ENCODE measurements around the gene ZNF407.

Gene ZNF407

GRCh38 chr18:74570266-74570665 lies 27.4 kb upstream of the ZNF407 start:
- H3K4me1 Mint-ChIP-seq = peaks cover 6% of the 10 kb centered on the region
- H3K27ac Mint-ChIP-seq = no peak overlapping the region
- peaks cover 10% of the 10 kb centered on the region for H3K9me3 Mint-ChIP-seq
- peaks cover 23% of the 10 kb centered on the region for H3K27me3 Mint-ChIP-seq
- ATAC-seq (ENCODE audit: low read depth) = no peak
- DNase-seq (ENCODE audit: low spot score in 2 of 2) = no peak
- no peak overlapping the region for H3K4me3 Mint-ChIP-seq
- peaks cover 6% of the 10 kb centered on the region for H3K36me3 Mint-ChIP-seq

DNA sequence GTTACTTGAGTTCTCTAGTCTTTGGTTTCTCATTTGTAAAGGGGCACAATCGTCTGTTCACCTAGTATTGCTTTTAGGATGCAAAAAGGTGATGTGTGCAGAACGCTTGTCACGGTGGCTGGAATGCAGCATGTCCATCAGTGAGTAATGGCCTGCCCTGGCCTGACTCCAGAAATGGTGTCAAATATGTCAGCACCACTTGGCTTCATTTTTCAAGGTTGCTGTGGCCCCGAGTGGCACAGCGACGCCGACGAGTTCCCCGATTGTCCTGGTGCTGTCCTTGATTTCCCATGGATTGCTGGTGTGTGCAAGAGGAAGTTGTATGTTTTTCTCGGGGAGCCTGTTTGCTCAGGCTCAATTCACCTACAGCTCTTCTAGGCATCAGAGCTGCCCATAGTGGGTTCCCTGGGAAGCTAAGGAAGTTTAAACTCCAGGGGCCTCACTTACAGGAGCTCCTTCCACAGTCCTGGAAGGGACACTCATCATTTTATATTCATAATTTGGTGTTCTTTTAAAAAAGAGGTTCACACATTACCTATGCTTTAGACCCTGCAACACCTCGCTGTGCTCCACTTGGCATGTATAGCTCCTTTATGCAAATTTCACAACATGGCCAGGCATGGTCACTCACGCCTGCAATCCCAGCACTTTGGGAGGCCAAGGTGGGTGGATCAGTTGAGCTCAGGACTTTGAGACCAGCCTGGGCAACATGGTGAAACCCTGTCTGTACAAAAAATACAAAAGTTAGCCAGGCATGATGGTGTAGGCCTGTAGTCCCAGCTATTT lies 25.6 kb upstream of the ZNF407 start:
- peaks cover 23% of the 10 kb centered on the region for H3K27me3 Mint-ChIP-seq
- H3K4me3 Mint-ChIP-seq = no peak overlapping the region
- peaks cover 6% of the 10 kb centered on the region for H3K4me1 Mint-ChIP-seq
- no peak overlapping the region for H3K27ac Mint-ChIP-seq
- peaks cover 4% of the 10 kb centered on the region for H3K36me3 Mint-ChIP-seq
- peaks cover 9% of the 10 kb centered on the region for H3K9me3 Mint-ChIP-seq
- ATAC-seq (ENCODE audit: low read depth) = no peak
- DNase-seq (ENCODE audit: low spot score in 2 of 2) = no peak

GRCh38 chr18:74573053-74573452 lies 24.6 kb upstream of the ZNF407 start:
- H3K36me3 Mint-ChIP-seq = peaks cover 2% of the 10 kb centered on the region
- no peak for ATAC-seq (ENCODE audit: low read depth)
- H3K9me3 Mint-ChIP-seq = peaks cover 6% of the 10 kb centered on the region
- no peak overlapping the region for H3K27ac Mint-ChIP-seq
- peaks cover 5% of the 10 kb centered on the region for H3K4me1 Mint-ChIP-seq
- H3K27me3 Mint-ChIP-seq = peaks cover 23% of the 10 kb centered on the region
- DNase-seq (ENCODE audit: low spot score in 2 of 2) = no peak
- no peak overlapping the region for H3K4me3 Mint-ChIP-seq

DNA sequence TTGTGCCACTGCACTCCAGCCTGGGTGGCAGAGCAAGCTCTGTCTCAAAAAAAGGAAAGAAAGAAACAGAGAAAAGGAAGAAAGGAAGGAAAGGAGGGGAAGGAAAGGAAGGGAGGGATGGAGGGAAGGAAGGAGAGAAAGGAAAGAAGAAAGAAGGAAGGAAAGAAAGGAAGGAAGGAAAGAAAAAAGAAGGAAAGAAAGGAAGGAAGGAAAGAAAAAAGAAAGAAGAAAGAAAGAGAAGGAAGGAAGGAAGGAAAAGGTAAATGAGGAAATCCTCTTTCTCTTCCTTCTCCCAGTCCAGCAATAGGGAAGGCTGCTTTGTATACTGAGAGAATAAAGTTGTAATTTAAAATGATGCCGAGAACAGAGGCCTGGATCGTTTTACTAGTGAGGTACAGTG lies 22.8 kb upstream of the ZNF407 start:
- H3K4me3 Mint-ChIP-seq = no peak overlapping the region
- no peak for ATAC-seq (ENCODE audit: low read depth)
- DNase-seq (ENCODE audit: low spot score in 2 of 2) = no peak
- H3K9me3 Mint-ChIP-seq = peaks cover 4% of the 10 kb centered on the region
- peaks cover 2% of the 10 kb centered on the region for H3K36me3 Mint-ChIP-seq
- H3K27ac Mint-ChIP-seq = no peak overlapping the region
- H3K27me3 Mint-ChIP-seq = peaks cover 24% of the 10 kb centered on the region
- H3K4me1 Mint-ChIP-seq = peaks cover 3% of the 10 kb centered on the region

- peaks cover 3% of the 10 kb centered on the region for H3K9me3 Mint-ChIP-seq
- H3K27ac Mint-ChIP-seq = no peak overlapping the region
- DNase-seq (ENCODE audit: low spot score in 2 of 2) = no peak
These were observed 20.7 kb upstream of the ZNF407 start for GRCh38 chr18:74577019-74577418.

DNA sequence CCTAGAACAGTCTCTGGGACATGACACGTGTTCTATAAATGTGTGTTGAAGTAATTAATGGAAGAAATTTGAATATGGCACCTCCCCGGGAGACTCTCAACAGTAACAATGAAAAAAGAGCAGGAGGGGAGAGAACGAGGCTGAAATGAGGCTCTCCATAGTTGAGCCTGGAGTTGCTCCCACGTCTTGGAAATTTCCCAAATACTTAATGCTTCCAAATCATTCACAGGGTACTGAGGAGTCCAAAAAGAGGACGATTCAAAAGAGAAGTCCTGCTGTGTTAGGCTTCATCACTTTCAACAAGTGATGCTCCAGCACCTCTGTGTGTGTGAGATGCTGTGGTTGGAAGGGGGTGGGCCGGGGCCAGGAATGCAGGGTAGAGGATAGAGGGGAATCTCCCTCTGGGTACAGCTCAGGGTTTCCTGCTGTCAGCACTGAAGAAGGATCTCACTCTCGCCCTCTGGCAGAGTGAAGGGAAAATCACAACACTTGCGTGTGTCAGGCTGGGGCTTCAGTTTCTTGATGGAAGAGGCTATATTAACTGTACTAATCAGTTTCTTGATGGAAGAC lies 18.1 kb upstream of the ZNF407 start:
- DNase-seq (ENCODE audit: low spot score in 2 of 2) (no peak), ATAC-seq (ENCODE audit: low read depth) (no peak)
- H3K4me1 Mint-ChIP-seq = no peaks in the 10 kb centered on the region
- H3K27me3 Mint-ChIP-seq = peaks cover 30% of the 10 kb centered on the region
- no peak overlapping the region for H3K4me3 Mint-ChIP-seq
- no peak overlapping the region for H3K27ac Mint-ChIP-seq
- no peaks in the 10 kb centered on the region for H3K36me3 Mint-ChIP-seq
- H3K9me3 Mint-ChIP-seq = no peaks in the 10 kb centered on the region

More at GRCh38 chr18:74577019-74577418, 20.7 kb upstream of the ZNF407 start:
- H3K4me3 Mint-ChIP-seq = no peak overlapping the region
- peaks cover 3% of the 10 kb centered on the region for H3K4me1 Mint-ChIP-seq
- no peak for ATAC-seq (ENCODE audit: low read depth)
- peaks cover 25% of the 10 kb centered on the region for H3K27me3 Mint-ChIP-seq
- peaks cover 2% of the 10 kb centered on the region for H3K36me3 Mint-ChIP-seq

DNA sequence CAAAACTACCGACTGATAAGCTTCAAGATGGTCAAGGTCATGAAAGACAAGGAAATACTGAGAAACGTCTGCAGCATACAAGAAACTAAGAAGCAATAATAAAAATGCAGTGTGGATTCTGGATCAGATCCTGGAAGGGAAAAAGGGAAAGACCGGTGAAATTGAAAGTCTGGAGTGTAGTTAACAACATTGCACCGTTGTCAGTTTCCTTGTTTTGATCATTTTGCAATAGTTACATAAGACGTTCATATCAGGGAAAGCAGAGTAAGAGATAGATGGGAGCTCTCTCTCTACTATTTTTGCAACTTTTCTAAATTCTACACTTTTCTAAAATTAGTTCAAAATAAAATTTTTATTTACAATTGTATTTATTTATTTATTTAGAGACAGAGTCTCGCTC lies 15.0 kb upstream of the ZNF407 start:
- Mint-ChIP-seq H3K36me3 (no peaks in the 10 kb centered on the region), H3K27ac (no peak overlapping the region), H3K4me1 (no peaks in the 10 kb centered on the region), H3K9me3 (no peaks in the 10 kb centered on the region), H3K27me3 (peaks cover 32% of the 10 kb centered on the region), H3K4me3 (no peak overlapping the region)
- no peak for DNase-seq (ENCODE audit: low spot score in 2 of 2)
- ATAC-seq (ENCODE audit: low read depth) = no peak

GRCh38 chr18:74587441-74587840 lies 10.2 kb upstream of the ZNF407 start:
- Mint-ChIP-seq H3K4me3 (no peak overlapping the region), H3K36me3 (no peaks in the 10 kb centered on the region), H3K27me3 (peaks cover 12% of the 10 kb centered on the region), H3K9me3 (no peaks in the 10 kb centered on the region), H3K27ac (no peak overlapping the region), H3K4me1 (peaks cover 2% of the 10 kb centered on the region)
- no peak for ATAC-seq (ENCODE audit: low read depth)
- DNase-seq (ENCODE audit: low spot score in 2 of 2) = no peak

GRCh38 chr18:74589021-74589420 lies 8.6 kb upstream of the ZNF407 start:
- peaks cover 4% of the 10 kb centered on the region for H3K36me3 Mint-ChIP-seq
- peaks cover 6% of the 10 kb centered on the region for H3K27me3 Mint-ChIP-seq
- ATAC-seq (ENCODE audit: low read depth) (no peak), DNase-seq (ENCODE audit: low spot score in 2 of 2) (no peak)
- H3K9me3 Mint-ChIP-seq = no peaks in the 10 kb centered on the region
- H3K4me1 Mint-ChIP-seq = peaks cover 6% of the 10 kb centered on the region
- no peak overlapping the region for H3K27ac Mint-ChIP-seq
- no peak overlapping the region for H3K4me3 Mint-ChIP-seq

DNA sequence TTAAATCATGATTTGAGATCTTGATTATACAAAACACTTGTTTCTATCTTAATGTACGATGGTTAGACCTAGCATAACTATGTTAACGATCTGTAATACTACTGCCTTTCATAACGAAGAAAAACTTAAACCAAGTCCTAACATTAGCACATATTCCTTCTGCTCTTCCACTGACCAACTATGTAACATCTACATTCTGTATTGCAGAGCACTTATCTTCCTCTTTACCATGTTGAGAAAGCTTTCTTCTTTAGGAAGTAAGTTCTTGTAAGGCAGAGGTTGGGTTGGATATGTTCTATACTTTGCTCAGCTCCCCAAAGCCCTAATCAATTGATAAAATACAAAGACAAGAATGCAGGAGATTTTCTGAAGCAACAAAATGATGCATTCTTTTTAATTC lies 7.9 kb upstream of the ZNF407 start:
- H3K27me3 Mint-ChIP-seq = peaks cover 6% of the 10 kb centered on the region
- H3K27ac Mint-ChIP-seq = no peak overlapping the region
- peaks cover 5% of the 10 kb centered on the region for H3K36me3 Mint-ChIP-seq
- no peaks in the 10 kb centered on the region for H3K9me3 Mint-ChIP-seq
- peaks cover 9% of the 10 kb centered on the region for H3K4me1 Mint-ChIP-seq
- DNase-seq (ENCODE audit: low spot score in 2 of 2) (no peak), ATAC-seq (ENCODE audit: low read depth) (no peak)
- no peak overlapping the region for H3K4me3 Mint-ChIP-seq

- peaks cover 4% of the 10 kb centered on the region for H3K27me3 Mint-ChIP-seq
- peak overlapping the region; percentile 50 for H3K27ac Mint-ChIP-seq
- no peaks in the 10 kb centered on the region for H3K9me3 Mint-ChIP-seq
- DNase-seq (ENCODE audit: low spot score in 2 of 2) = no peak
- ATAC-seq (ENCODE audit: low read depth) = no peak
- H3K4me1 Mint-ChIP-seq = peaks cover 16% of the 10 kb centered on the region
- peaks cover 5% of the 10 kb centered on the region for H3K36me3 Mint-ChIP-seq
- H3K4me3 Mint-ChIP-seq = no peak overlapping the region
These were observed 7.0 kb upstream of the ZNF407 start for GRCh38 chr18:74590671-74591070.

DNA sequence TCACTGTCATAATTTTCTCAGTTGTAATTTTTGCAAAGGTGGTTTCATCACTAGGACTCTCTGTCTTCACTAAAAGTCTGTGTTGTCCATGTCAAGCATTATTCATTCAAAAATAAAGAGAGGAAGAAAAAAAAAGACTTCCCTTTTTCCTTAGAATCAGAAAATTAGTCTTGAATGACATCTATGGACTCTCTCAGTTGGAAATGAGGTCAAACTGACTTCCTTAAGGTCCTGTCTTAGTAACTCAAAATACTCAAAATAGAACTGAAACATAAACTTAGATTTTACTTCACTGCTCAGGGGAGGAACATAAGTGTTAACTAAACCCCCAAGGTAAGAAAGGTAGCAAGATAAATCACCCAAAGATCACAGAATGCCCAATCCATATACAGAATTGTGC lies 2.2 kb upstream of the ZNF407 start:
- no peaks in the 10 kb centered on the region for H3K27me3 Mint-ChIP-seq
- H3K4me3 Mint-ChIP-seq = peak overlapping the region; percentile 30
- no peak for DNase-seq (ENCODE audit: low spot score in 2 of 2)
- ATAC-seq (ENCODE audit: low read depth) = no peak
- peaks cover 6% of the 10 kb centered on the region for H3K36me3 Mint-ChIP-seq
- H3K9me3 Mint-ChIP-seq = no peaks in the 10 kb centered on the region
- H3K27ac Mint-ChIP-seq = peak overlapping the region; percentile 53
- H3K4me1 Mint-ChIP-seq = peaks cover 30% of the 10 kb centered on the region

GRCh38 chr18:74597034-74597661 lies 522 bp upstream of the ZNF407 start:
- H3K4me3 Mint-ChIP-seq = peak overlapping the region; percentile 98
- H3K27me3 Mint-ChIP-seq = no peaks in the 10 kb centered on the region
- H3K9me3 Mint-ChIP-seq = no peaks in the 10 kb centered on the region
- H3K36me3 Mint-ChIP-seq = peaks cover 8% of the 10 kb centered on the region
- DNase-seq (ENCODE audit: low spot score in 2 of 2) (peak; percentile 58 to 72), ATAC-seq (ENCODE audit: low read depth) (peak; percentile 37)
- peak overlapping the region; percentile 96 for H3K27ac Mint-ChIP-seq
- peaks cover 43% of the 10 kb centered on the region for H3K4me1 Mint-ChIP-seq

DNA sequence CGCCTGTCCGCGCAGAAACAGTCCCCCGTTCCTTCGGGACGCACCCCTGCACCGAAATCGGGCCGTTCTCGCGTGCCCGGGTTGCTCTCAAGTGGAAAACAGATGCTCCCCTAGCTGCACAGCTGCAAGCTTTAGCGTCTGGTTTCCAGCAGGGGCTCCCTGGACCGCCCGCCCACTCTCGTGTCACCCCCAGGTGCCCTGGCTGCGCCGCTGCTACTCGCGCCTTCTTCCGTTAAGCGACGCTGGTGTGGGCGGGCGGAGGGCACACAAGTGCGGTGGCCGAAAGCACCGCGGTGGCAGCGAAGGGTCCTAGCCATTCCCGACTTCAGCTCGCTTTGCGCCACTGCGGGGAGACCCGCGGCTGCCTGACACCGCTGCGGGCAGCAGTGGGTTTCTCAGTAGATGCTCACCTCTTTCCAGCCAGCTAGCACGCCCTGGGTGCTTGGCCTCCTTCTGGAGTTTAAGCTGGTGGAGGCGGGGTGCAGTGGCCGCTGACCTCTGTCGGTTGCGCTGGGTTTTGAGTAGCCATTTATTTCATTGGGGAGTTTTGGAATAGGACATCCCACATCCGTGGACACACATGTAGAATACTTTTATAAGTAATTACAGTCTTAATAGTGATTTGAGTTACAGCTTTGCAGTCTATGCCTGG lies 806 bp downstream of the ZNF407 start:
- H3K4me1 Mint-ChIP-seq = peaks cover 46% of the 10 kb centered on the region
- H3K9me3 Mint-ChIP-seq = no peaks in the 10 kb centered on the region
- no peaks in the 10 kb centered on the region for H3K27me3 Mint-ChIP-seq
- peaks cover 5% of the 10 kb centered on the region for H3K36me3 Mint-ChIP-seq
- peak overlapping the region; percentile 98 for H3K4me3 Mint-ChIP-seq
- peak overlapping the region; percentile 96 for H3K27ac Mint-ChIP-seq
- DNase-seq (ENCODE audit: low spot score in 2 of 2) (peak; percentile 63 to 64), ATAC-seq (ENCODE audit: low read depth) (peak; percentile 72)

Measured in memory B cell (primary cell).